GM18499 (cell line): Measurements from ENCODE around the gene KLHL2.
"Not testable (repeated sequence)": the region's sequence is repeated elsewhere in the genome, so short reads cannot be mapped to it uniquely, and the experiment has no call there.

Experiments
- ATAC-seq: cut with Tn5 transposase; IDR thresholded peaks from one replicate; pipeline ENCODE4 v1.9.1; 2021; ENCODE audit warnings: moderate number of reproducible peaks; ENCODE audit not compliant: insufficient read depth, unreplicated experiment

KLHL2 gene

GRCh38 chr4:165199722-165200121 is 7.6 kb upstream of the KLHL2 start:
- ATAC-seq, result no peak

GRCh38 chr4:165201806-165202205 is 5.6 kb upstream of the KLHL2 start:
- no peak for ATAC-seq

GRCh38 chr4:165203541-165204461 is 3.6 kb upstream of the KLHL2 start:
- no peak for ATAC-seq

- ATAC-seq, result no peak
These were observed 2.9 kb upstream of the KLHL2 start for GRCh38 chr4:165204462-165204830.

- ATAC-seq, result peak; percentile 19
These were observed 338 bp upstream of the KLHL2 start for GRCh38 chr4:165207016-165207430.

- ATAC-seq, result no peak
These were observed 876 bp downstream of the KLHL2 start for GRCh38 chr4:165208221-165208652.

- ATAC-seq, result no peak
These were observed 1.5 kb downstream of the KLHL2 start for GRCh38 chr4:165208741-165209388.

- ATAC-seq, result no peak
These were observed 2.4 kb downstream of the KLHL2 start for GRCh38 chr4:165209796-165210195.

GRCh38 chr4:165210566-165210965 is 3.2 kb downstream of the KLHL2 start:
- ATAC-seq, result no peak

- not testable (repeated sequence) for ATAC-seq
These were observed 5.3 kb downstream of the KLHL2 start for GRCh38 chr4:165212647-165213046.

- ATAC-seq, result not testable (repeated sequence)
These were observed 6.0 kb downstream of the KLHL2 start for GRCh38 chr4:165213404-165213803.

GRCh38 chr4:165213991-165214709 is 6.8 kb downstream of the KLHL2 start:
- ATAC-seq, result not testable (repeated sequence)

- peak; percentile 41 for ATAC-seq
These were observed 7.8 kb downstream of the KLHL2 start for GRCh38 chr4:165215034-165215751.

GRCh38 chr4:165215761-165216487 is 8.6 kb downstream of the KLHL2 start:
- peak; percentile 73 for ATAC-seq

- no peak for ATAC-seq
These were observed 10.0 kb downstream of the KLHL2 start for GRCh38 chr4:165217325-165217724.

- not testable (repeated sequence) for ATAC-seq
These were observed 13.9 kb downstream of the KLHL2 start for GRCh38 chr4:165221306-165221705.

- not testable (repeated sequence) for ATAC-seq
These were observed 14.8 kb downstream of the KLHL2 start for GRCh38 chr4:165221993-165222650.

- ATAC-seq, result no peak
These were observed 15.3 kb downstream of the KLHL2 start for GRCh38 chr4:165222651-165222994.

GRCh38 chr4:165227401-165227800 is 20.0 kb downstream of the KLHL2 start:
- ATAC-seq, result not testable (repeated sequence)
